SU-DHL-6 (cell line): ENCODE data around the gene FGFR3.

Source experiments
- H2AFZ ChIP-seq: fragments of 200-600 bp; sonication (generic); 2 replicates; pipeline ENCODE4 v1.6.1; 2014; ENCODE audit warnings: low read depth, mild to moderate bottlenecking, moderate library complexity, mixed read lengths, antibody characterized with exemption, low read length; ENCODE audit not compliant: severe bottlenecking
- H3F3A ChIP-seq: fragments of 200-600 bp; shearing (Covaris generic); 2 replicates; pipeline ENCODE4 v1.6.0; 2016; ENCODE audit warnings: antibody characterized with exemption, mild to moderate bottlenecking; ENCODE audit not compliant: insufficient read depth
- H3K27ac ChIP-seq: fragments of 200-600 bp; sonication (generic); 2 replicates; pipeline ENCODE4 v1.5.1; 2016; ENCODE audit warnings: low read depth, mild to moderate bottlenecking, low read length, moderate library complexity, mixed read lengths
- H3K27me3 ChIP-seq: fragments of 200-600 bp; sonication (generic), shearing (Covaris generic); 2 replicates; pipeline ENCODE4 v1.6.0; 2014; ENCODE audit warnings: mild to moderate bottlenecking, low read length
- H3K36me3 ChIP-seq: fragments of 200-600 bp; sonication (generic); 2 replicates; pipeline ENCODE4 v1.6.1; 2014; ENCODE audit warnings: mild to moderate bottlenecking, low read length, mixed read lengths
- H3K4me2 ChIP-seq: fragments of 300-600, 200-600 bp; shearing (Covaris generic), sonication (generic); 2 replicates; pipeline ENCODE4 v1.6.0; 2014; ENCODE audit warnings: low read length, low read depth, mild to moderate bottlenecking; ENCODE audit not compliant: poor library complexity, severe bottlenecking
- H3K4me3 ChIP-seq: fragments of 200-600 bp; sonication (generic); 2 replicates; pipeline ENCODE4 v1.5.1; 2014; ENCODE audit warnings: antibody characterized with exemption, low read length, mild to moderate bottlenecking, mixed read lengths; ENCODE audit not compliant: insufficient read depth, poor library complexity, severe bottlenecking
- H3K79me2 ChIP-seq: fragments of 200-600 bp; sonication (generic); 2 replicates; pipeline ENCODE4 v1.6.1; 2014; ENCODE audit warnings: mild to moderate bottlenecking, low read length, moderate library complexity; ENCODE audit not compliant: insufficient read depth
- H3K9ac ChIP-seq: fragments of 200-600 bp; sonication (generic); 2 replicates; pipeline ENCODE4 v1.7.0; 2014; ENCODE audit warnings: mild to moderate bottlenecking, low read length
- H3K9me2 ChIP-seq: fragments of 200-600 bp; sonication (generic); replicated peaks from 2 replicates; pipeline ENCODE4 v1.6.1; 2014; ENCODE audit warnings: low read length; ENCODE audit not compliant: insufficient read depth
- H3K9me3 ChIP-seq: fragments of 200-600 bp; sonication (generic); 2 replicates; pipeline ENCODE4 v1.6.1; 2014; ENCODE audit warnings: low read length, mixed read lengths; ENCODE audit not compliant: insufficient read depth
- H4K20me1 ChIP-seq: fragments of 200-600 bp; sonication (generic); 2 replicates; pipeline ENCODE4 v1.6.1; 2014; ENCODE audit warnings: low read depth, mild to moderate bottlenecking, antibody characterized with exemption, low read length, moderate library complexity, mixed read lengths
- CTCF ChIP-seq: fragments of 200-600 bp; sonication (generic); IDR thresholded peaks from one replicate; pipeline ENCODE4 v1.5.1; 2017; ENCODE audit warnings: antibody characterized with exemption, mild to moderate bottlenecking, low read length, moderate library complexity; ENCODE audit not compliant: insufficient read depth, poor library complexity, severe bottlenecking
- EZH2phosphoT487 ChIP-seq: fragments of 200-600 bp; sonication (generic), shearing (Covaris generic); conservative IDR thresholded peaks from 2 replicates; pipeline ENCODE4 v1.6.1; 2018; ENCODE audit warnings: mild to moderate bottlenecking, antibody characterized with exemption, low read length, moderate library complexity, mixed read lengths

The FGFR3 gene

DNA sequence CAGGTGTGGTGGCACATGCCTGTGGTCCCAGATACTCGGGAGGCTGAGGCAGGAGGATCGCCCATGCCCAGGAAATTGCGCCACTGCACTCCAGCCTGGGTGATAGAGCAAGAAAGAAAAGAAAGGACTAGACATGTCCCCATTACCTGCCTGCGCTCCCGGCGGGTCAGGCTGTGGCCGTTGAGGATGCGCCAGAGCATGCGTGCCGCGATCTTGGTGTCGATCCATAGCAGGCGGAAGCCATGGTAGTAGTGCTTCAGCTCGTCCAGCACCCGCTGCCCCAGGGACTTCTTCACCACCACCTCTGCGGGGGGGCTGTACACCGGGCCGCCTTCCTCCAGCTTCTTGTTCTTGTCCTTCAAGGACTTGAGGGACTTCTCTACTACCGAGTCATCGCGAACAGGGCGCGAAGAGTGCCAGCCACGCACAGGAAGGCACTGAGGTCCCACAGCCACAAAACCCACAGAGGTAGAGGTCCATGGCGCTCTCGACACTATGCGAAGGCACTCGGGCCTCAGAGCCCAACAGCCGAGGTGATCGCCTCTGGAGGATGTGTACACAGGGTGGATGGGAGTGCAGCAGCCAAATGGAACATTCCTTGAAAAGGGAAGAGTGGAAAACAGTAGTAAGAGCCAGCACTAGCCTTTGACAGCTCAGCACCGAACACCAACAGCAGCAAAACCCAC lies 48.3 kb downstream of the FGFR3 start:
- Histone ChIP-seq H4K20me1 (no peaks in the 10 kb centered on the region), H3F3A (no peaks in the 10 kb centered on the region), H3K4me2 (no peak overlapping the region), H3K79me2 (peaks cover 3% of the 10 kb centered on the region; the same call in 1 of the 2 replicates), H3K36me3 (no peaks in the 10 kb centered on the region), H3K4me3 (no peak overlapping the region), H2AFZ (no peak overlapping the region), H3K9me2 (no peaks in the 10 kb centered on the region), H3K9me3 (no peaks in the 10 kb centered on the region), H3K27ac (no peak overlapping the region), H3K27me3 (no peaks in the 10 kb centered on the region), H3K9ac (no peak overlapping the region)
- TF ChIP-seq CTCF: no peak
- TF ChIP-seq EZH2phosphoT487: no peak

GRCh38 chr4:1841887-1842210 lies 48.8 kb downstream of the FGFR3 start:
- H3K9me2 ChIP-seq: no peaks in the 10 kb centered on the region
- H3K4me2 ChIP-seq: no peak overlapping the region
- no peak overlapping the region for H2AFZ ChIP-seq
- no peaks in the 10 kb centered on the region for H3K9me3 ChIP-seq
- H3K27ac ChIP-seq: no peak overlapping the region
- H3K27me3 ChIP-seq: no peaks in the 10 kb centered on the region
- TF ChIP-seq EZH2phosphoT487 (no peak), CTCF (no peak)
- H3K36me3 ChIP-seq: no peaks in the 10 kb centered on the region
- peaks cover 3% of the 10 kb centered on the region; the same call in 1 of the 2 replicates for H3K79me2 ChIP-seq
- H3K9ac ChIP-seq: no peak overlapping the region
- H4K20me1 ChIP-seq: no peaks in the 10 kb centered on the region
- H3F3A ChIP-seq: no peaks in the 10 kb centered on the region
- H3K4me3 ChIP-seq: no peak overlapping the region

- Histone ChIP-seq H2AFZ (no peak overlapping the region), H3K36me3 (no peaks in the 10 kb centered on the region), H3K4me3 (no peak overlapping the region), H3K9me3 (no peaks in the 10 kb centered on the region), H3K4me2 (no peak overlapping the region), H3K9me2 (no peaks in the 10 kb centered on the region), H3K27ac (no peak overlapping the region), H3F3A (no peaks in the 10 kb centered on the region), H3K27me3 (no peaks in the 10 kb centered on the region), H3K9ac (no peak overlapping the region), H3K79me2 (peaks cover 3% of the 10 kb centered on the region; the same call in 1 of the 2 replicates), H4K20me1 (no peaks in the 10 kb centered on the region)
- TF ChIP-seq CTCF (no peak), EZH2phosphoT487 (no peak)
Measured at GRCh38 chr4:1842339-1842895, 49.3 kb downstream of the FGFR3 start.
